ENCODE results near the gene ULBP2.

GRCh38 chr6:149917679-149918078 is 24.1 kb upstream of the ULBP2 start:
- TF ChIP-seq POLR2A (IDR thresholded peaks at IDR 0.05; ENCODE audit: low read length) (no peak), EHF (CRISPR knock-in tag; IDR thresholded peaks at IDR 0.05) (no peak), CTCF (IDR thresholded peaks at IDR 0.05) (no peak)
